Stimulated activated CD8-positive, alpha-beta memory T cell treated with anti-CD3 and anti-CD28 coated beads, Interleukin-12 subunit alpha, Interleukin-12 subunit beta, amount 100 ng/mL, for 24 hours (primary cell): ENCODE data around the gene UGT2B11.
"Not testable (repeated sequence)": the region's sequence is repeated elsewhere in the genome, so short reads cannot be mapped to it uniquely, and the experiment has no call there.

ENCODE experiments used
- DNase-seq: peaks from one replicate; pipeline ENCODE4 v3.0.0-alpha.2; 2020; ENCODE audit errors: extremely low read depth

UGT2B11 gene

DNA sequence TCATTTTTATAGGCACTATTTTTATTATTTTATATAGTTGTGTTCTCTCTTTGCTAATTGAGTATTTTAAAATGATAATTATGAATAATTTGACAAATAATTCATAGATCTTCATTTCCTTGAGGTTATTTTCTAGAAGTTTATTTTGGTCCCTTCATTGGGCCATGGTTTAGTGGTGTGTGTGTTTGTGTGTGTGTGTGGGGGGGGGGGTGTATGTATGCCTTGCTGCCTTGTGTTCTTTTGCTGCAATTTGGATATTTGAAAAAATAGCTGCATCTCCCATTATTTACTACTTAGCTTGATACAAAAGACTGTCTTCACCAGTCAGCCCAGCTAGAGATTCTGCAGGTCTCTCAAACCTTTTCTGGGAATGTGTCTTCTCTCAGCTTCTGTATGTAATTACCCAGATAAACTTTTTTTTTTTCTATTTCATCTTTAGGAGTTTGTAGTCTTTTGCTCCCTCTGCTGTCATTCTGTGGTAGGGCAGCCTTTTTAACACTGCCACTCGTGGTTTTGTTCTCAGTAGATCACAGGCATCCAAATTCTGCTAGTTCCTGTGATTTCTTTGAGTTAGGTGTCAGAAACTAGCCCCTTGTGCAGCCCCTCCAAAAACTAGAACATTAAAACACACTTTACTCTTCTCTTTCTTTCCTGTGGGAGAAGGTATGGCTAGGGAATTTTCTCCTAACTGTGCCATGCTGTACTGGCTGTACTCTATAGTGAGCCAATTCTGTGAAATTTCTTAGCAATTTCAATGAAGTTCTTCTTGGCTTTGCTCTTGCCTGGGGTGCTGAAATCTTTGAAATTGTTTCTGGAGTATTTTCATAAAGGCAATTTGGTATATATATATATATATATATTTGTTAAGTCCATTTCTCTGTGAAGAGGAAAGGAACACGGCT, 44.1 kb downstream of the UGT2B11 start:
- not testable (repeated sequence) for DNase-seq

DNA sequence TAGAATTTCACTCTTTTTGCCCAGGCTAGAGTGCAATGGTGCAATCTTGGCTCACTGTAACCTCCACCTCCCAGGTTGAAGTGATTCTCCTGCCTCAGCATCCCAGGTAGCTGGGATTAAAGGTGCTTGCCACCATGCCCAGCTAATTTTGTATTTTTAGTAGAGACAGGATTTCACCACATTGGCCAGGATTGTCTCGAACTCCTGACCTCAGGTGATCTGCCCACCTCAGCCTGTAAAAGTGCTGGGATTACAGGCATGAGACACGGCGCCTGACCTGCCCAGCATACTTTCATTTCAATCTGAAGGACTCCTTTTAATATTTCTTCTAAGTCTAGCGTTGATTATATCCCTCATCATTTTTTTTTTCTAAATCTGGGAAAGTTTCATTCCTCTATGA, 45.4 kb downstream of the UGT2B11 start:
- DNase-seq, result not testable (repeated sequence)

DNA sequence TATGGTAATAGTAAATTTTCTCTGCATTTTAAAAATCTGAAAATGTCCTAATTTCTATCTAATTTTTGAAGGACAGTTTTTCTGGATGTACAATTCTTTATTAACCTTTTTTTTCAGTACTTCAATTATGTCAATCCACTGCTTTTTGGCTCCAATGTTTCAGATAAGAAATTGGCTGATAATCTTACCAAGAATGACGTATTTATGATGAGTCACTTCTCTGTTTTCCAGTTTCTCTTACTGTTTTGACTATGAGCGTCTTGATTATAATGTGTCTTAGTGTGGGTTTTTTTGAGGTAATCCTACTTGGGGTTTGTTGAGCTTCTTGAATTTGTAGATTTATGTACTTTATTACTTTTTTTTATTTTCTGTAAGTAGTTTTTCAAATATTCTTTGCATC, 47.2 kb downstream of the UGT2B11 start:
- DNase-seq, result no peak

DNA sequence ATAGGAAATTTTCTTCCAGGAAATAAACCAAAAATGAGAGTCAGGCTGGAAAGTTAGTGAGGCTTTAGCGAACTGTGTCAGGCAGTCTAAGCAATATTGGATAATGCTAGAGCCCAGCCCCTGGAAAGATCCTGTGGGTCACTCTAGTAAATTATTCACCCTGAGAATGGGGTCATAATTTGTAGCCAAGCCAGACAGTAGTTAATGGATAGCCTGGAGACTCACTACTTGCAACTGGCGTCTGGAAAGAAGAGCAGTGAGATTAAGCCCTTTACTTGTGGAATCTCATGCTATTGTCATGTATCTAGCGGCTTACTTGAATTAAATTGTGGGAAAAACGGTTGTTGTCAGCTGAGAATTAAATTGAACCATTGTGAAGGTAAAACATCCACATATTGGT, 48.2 kb downstream of the UGT2B11 start:
- DNase-seq, result not testable (repeated sequence)

DNA sequence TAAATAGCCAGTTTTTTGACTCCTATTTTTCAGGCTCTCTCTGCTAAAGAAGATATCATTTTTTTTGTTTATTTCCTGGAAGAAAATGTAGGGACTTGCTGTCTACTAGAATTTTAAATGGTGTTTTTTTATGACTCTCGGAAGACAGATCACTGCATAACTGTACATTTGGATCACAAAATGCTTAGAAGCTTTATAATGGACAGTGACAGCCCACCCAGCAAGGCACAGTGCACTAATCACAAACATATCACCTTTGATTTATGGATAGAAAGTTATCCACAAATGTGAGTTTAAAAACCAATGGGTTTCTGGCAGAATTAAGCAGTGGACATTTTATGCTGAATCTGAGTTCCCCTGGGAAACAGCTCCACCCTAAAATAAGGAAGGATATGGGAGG, 48.8 kb downstream of the UGT2B11 start:
- not testable (repeated sequence) for DNase-seq

DNA sequence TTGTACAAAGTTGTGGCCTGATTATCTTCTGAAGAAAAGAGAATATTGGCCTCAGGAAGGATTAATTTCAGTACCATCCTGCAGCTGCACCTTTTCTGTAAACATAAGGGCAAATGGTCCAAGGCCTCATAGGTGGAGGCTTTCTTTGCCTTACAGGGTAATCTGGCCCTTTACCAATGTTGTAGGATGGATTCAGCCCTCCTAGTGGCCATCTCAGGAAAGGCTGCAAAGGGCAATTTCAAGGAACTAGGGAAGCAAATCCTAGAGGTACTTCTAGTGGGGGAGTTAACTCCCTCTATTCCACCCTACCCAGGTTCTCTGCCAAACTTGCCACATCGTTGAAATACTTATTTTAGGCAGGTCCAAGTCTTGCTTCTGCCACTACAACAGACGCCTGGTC, 57.6 kb downstream of the UGT2B11 start:
- no peak for DNase-seq

DNA sequence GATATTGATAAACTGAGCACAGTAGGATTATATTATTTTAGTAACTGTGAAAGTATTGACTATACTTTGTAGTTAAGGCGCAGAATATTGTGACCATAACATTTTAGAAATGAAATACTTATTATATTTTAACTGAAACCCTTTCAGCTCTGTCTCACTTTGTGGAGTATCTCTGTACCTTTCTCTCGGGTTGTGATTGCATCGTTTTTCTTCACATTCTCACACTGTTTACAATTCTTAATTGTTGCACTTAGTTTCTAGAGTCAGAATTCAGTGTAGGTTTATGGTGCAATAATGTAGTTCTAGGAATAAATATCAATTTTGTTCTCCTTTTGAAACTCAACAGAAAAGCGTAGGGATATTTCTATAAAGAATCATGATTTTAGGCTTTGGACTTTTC, 60.5 kb downstream of the UGT2B11 start:
- DNase-seq, result no peak
